HepG2 (cell line): Measurements from ENCODE around the gene PRM3. TPM values are rescaled to one million over a fixed set of nuclear protein-coding genes. Genes with fewer than 3 reads are reported as not detected.

ENCODE experiments used
- ATAC-seq: fragments of 200-7000 bp; cut with Tn5 transposase; 3 replicates; pipeline ENCODE4 v1.9.1; 2020; ENCODE audit warnings: mild to moderate bottlenecking, moderate library complexity
- Bru-seq: library from RNA; stranded (reverse); fragments of 400-500 nt; gene quantifications from one replicate; lab custom pipeline; 2021; lab: Mats Ljungman, UMichigan
- BruChase-seq, 2 experiments: library from RNA; stranded (reverse); fragments of 400-500 nt; gene quantifications; one replicate each; lab custom pipeline; 2021; lab: Mats Ljungman, UMichigan
- BruUV-seq: library from RNA; stranded (reverse); fragments of 400-500 nt; replicated peaks from 2 replicates; lab custom pipeline; 2021; lab: Mats Ljungman, UMichigan
- CTCF ChIA-PET: fragments of 300-600 bp; formaldehyde crosslinking; extraction: SDS; loops from one replicate; lab custom pipeline; 2021; ENCODE audit warnings: low total read pairs, inconsistent platforms, low intra/inter-chr PET ratio; lab: Yijun Ruan, JAX
- POLR2A ChIA-PET: fragments of 350-600 bp; sonication (Branson Sonifier 250); formaldehyde crosslinking; loops from one replicate; lab custom pipeline; 2020; ENCODE audit warnings: antibody characterized with exemption, inconsistent platforms; lab: Yijun Ruan, JAX
- DNase-seq: peaks from one replicate; pipeline ENCODE4 v3.0.0-alpha.2; 2015; ENCODE audit warnings: low spot score
- FAIRE-seq: peaks from 3 replicates; lab custom pipeline; 2011; peaks lifted over from hg19 to GRCh38; lab: Jason Lieb, UNC
- H2AFZ ChIP-seq: one replicate; pipeline ENCODE4 v1.6.1; 2011; ENCODE audit warnings: low read length, inconsistent platforms
- H3K27ac ChIP-seq: fragments of 300-600 bp; 3 replicates; pipeline ENCODE4 v1.8.0; 2011; ENCODE audit warnings: mixed run types, mild to moderate bottlenecking, mixed read lengths, low read length, inconsistent platforms; ENCODE audit not compliant: insufficient read depth; ENCODE audit errors: extremely low read length
- H3K27me3 ChIP-seq, 2 experiments: fragments of 200-600 bp in 1 of 2; 2 replicates in 1 of 2; 3 replicates in 1 of 2; pipeline versions ENCODE4 v1.6.0 to v1.8.0; 2011; ENCODE audit warnings: low read length in 2 of 2, mild to moderate bottlenecking in 2 of 2, moderate library complexity in 2 of 2, inconsistent platforms in 1 of 2; ENCODE audit not compliant: insufficient read depth in 2 of 2, control insufficient read depth in 1 of 2
- H3K36me3 ChIP-seq, 2 experiments: fragments of 200-600 bp in 1 of 2; replicated peaks in 1 of 2; 2 replicates in 1 of 2; 3 replicates in 1 of 2; pipeline versions ENCODE4 v1.5.1 to v1.8.0; 2011; ENCODE audit warnings: low read length in 2 of 2, inconsistent platforms in 1 of 2; ENCODE audit not compliant: insufficient read depth in 2 of 2, control insufficient read depth in 1 of 2
- H3K4me1 ChIP-seq: 2 replicates; pipeline ENCODE4 v1.5.1; 2012; ENCODE audit warnings: low read length, inconsistent platforms; ENCODE audit not compliant: insufficient read depth
- H3K4me2 ChIP-seq: 2 replicates; pipeline ENCODE4 v1.6.0; 2011; ENCODE audit warnings: low read depth, low read length, inconsistent platforms
- H3K4me3 ChIP-seq, 3 experiments: fragments of 200-600 bp in 1 of 3; sonication (generic), shearing (Covaris generic) in 1 of 3; replicated peaks in 1 of 3; 2 replicates each; pipeline ENCODE4 v1.5.1; 2011 to 2016; ENCODE audit warnings: low read length in 3 of 3, inconsistent platforms in 2 of 3, low read depth in 2 of 3, mild to moderate bottlenecking in 2 of 3, control low read depth in 1 of 3, mixed read lengths in 1 of 3; ENCODE audit not compliant: insufficient read depth in 1 of 3
- H3K79me2 ChIP-seq: one replicate; pipeline ENCODE4 v1.6.1; 2011; ENCODE audit warnings: low read length, inconsistent platforms; ENCODE audit not compliant: insufficient read depth
- H3K9ac ChIP-seq: 2 replicates; pipeline ENCODE4 v1.6.0; 2011; ENCODE audit warnings: mild to moderate bottlenecking, low read depth, low read length, inconsistent platforms; ENCODE audit not compliant: insufficient read depth
- H3K9me3 ChIP-seq: 2 replicates; pipeline ENCODE4 v1.5.1; 2012; ENCODE audit warnings: mild to moderate bottlenecking, low read length
- H4K20me1 ChIP-seq: 2 replicates; pipeline ENCODE4 v1.6.0; 2011; ENCODE audit warnings: inconsistent platforms, mild to moderate bottlenecking, low read length, moderate library complexity; ENCODE audit not compliant: insufficient read depth
- AKAP8 ChIP-seq: sonication (generic); formaldehyde crosslinking; IDR thresholded peaks from 2 replicates; pipeline ENCODE4 v1.5.1; 2020; ENCODE audit warnings: mild to moderate bottlenecking, missing genetic modification reagents
- ARHGAP35 ChIP-seq: sonication (generic); formaldehyde crosslinking; IDR thresholded peaks from 2 replicates; pipeline ENCODE4 v1.9.0; 2022; ENCODE audit warnings: mild to moderate bottlenecking, inconsistent platforms, moderate library complexity, missing genetic modification reagents, borderline replicate concordance
- ARID2 ChIP-seq: sonication (generic); formaldehyde crosslinking; IDR thresholded peaks from 2 replicates; pipeline ENCODE4 v1.8.1; 2022; ENCODE audit warnings: mild to moderate bottlenecking, missing genetic modification reagents, borderline replicate concordance
- HDAC2 ChIP-seq: sonication (generic); formaldehyde crosslinking; IDR thresholded peaks from 2 replicates; pipeline ENCODE4 v1.4.0; 2020; ENCODE audit warnings: missing genetic modification reagents
- KAT8 ChIP-seq: IDR thresholded peaks from 2 replicates; pipeline ENCODE4 v1.6.1; 2016; ENCODE audit warnings: missing genetic modification reagents, missing compliant biosample characterization
- TEAD3 ChIP-seq: optimal IDR thresholded peaks from 2 replicates; pipeline ENCODE3; 2016; ENCODE audit warnings: borderline replicate concordance
- ZFP62 ChIP-seq: sonication (generic); formaldehyde crosslinking; IDR thresholded peaks from 2 replicates; pipeline ENCODE4 v1.4.0; 2020; ENCODE audit warnings: missing genetic modification reagents
- WGBS: methylation state at CpG from one replicate; pipeline ENCODE4 v1.1.6; 2017; ENCODE audit warnings: low lambda C conversion rate; 5-methylcytosine and 5-hydroxymethylcytosine counted together
- in situ Hi-C: cut with HindIII; loops from 2 replicates; pipeline ENCODE4 v1.10.0; 2017; ENCODE audit warnings: low pct_unique_long_range_greater_than_20kb; ENCODE audit not compliant: extremely low pct_ligation_motif_present
- intact Hi-C: fragments of 100-400 bp; cut with micrococcal nuclease; formaldehyde crosslinking; loops from one replicate; pipeline ENCODE4 v1.10.0; 2022; ENCODE audit not compliant: unreplicated experiment
- long read RNA-seq, 2 experiments: library from RNA in 1 of 2; library from polyadenylated mRNA in 1 of 2; stranded (forward) in 1 of 2; unstranded in 1 of 2; transcript quantifications; one replicate each; pipeline ENCODE4 v2.0.0, GENCODE V29; 2019 to 2022
- polyA minus RNA-seq, 3 experiments: library from RNA; depleted of rRNA, polyadenylated mRNA; stranded (reverse); fragments of >200 nt; gene quantifications; 2 replicates each; pipeline ENCODE4 v1.2.3, GENCODE V29; 2011; ENCODE audit warnings: low replicate concordance in 1 of 3
- polyA plus RNA-seq, 8 experiments: library from polyadenylated mRNA; depleted of rRNA in 3 of 8; stranded (reverse) in 7 of 8; unstranded in 1 of 8; fragments of >200 nt; fragmentation: Illumina TruSeq in 4 of 8; extraction: Trizol in 4 of 8; gene quantifications; 2 replicates each; pipeline versions ENCODE4 v1.2.1 to v1.2.3, GENCODE V29; 2011 to 2016; ENCODE audit warnings: low read depth in 4 of 8, missing spikeins in 1 of 8, mixed read lengths in 1 of 8; ENCODE audit not compliant: insufficient read depth in 1 of 8
- total RNA-seq, 5 experiments: library from RNA; depleted of rRNA; stranded (reverse); fragments of >200 nt; fragmentation: Illumina TruSeq; extraction: Trizol; gene quantifications; 2 replicates each; pipeline ENCODE4 v1.2.3, GENCODE V29; 2016; ENCODE audit warnings: low read depth in 1 of 5
- TF ChIP-seq, protein P1 (sequence below): sonication (generic); formaldehyde crosslinking; IDR thresholded peaks from 2 replicates; pipeline ENCODE4 v1.5.0; 2020; ENCODE audit warnings: missing genetic modification reagents, mild to moderate bottlenecking, borderline replicate concordance
- TF ChIP-seq, protein P2 (sequence below): sonication (generic); formaldehyde crosslinking; IDR thresholded peaks from 2 replicates; pipeline ENCODE4 v1.9.0; 2022; ENCODE audit warnings: missing genetic modification reagents, mild to moderate bottlenecking, borderline replicate concordance
- TF ChIP-seq, protein P3 (sequence below): sonication (generic); formaldehyde crosslinking; conservative IDR thresholded peaks from 2 replicates; pipeline ENCODE4 v1.4.0; 2020; ENCODE audit warnings: missing genetic modification reagents
- TF ChIP-seq, protein P4 (sequence below): sonication (generic); formaldehyde crosslinking; IDR thresholded peaks from 2 replicates; pipeline ENCODE4 v1.5.1; 2020; ENCODE audit warnings: missing genetic modification reagents, mild to moderate bottlenecking, borderline replicate concordance

Gene PRM3, protein sequence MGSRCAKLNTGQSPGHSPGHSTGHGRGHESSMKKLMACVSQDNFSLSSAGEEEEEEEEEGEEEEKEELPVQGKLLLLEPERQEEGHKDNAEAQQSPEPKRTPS
- total RNA-seq (2016; rRNA removed; fragmentation: Illumina TruSeq; extraction: Trizol) (not detected in 2 replicates), polyA plus RNA-seq (2011; rRNA removed) (not detected in 2 replicates), polyA minus RNA-seq (2011; rRNA and poly(A)+ RNA removed; ENCODE audit: low replicate concordance) (not detected in 2 replicates), Bru-seq, nascent RNA (not detected), BruChase-seq, experiment 1, labeled RNA remaining after a 6-hour chase (not detected), BruChase-seq, experiment 2, labeled RNA remaining after a 2-hour chase (not detected)
- not detected in 2 replicates for total RNA-seq (2016; cell fraction: cytosol; rRNA removed; fragmentation: Illumina TruSeq; extraction: Trizol; ENCODE audit: low read depth)
- not detected in 2 replicates for total RNA-seq (2016; cell fraction: insoluble cytoplasmic fraction; rRNA removed; fragmentation: Illumina TruSeq; extraction: Trizol)
- total RNA-seq (2016; cell fraction: membrane; rRNA removed; fragmentation: Illumina TruSeq; extraction: Trizol) = not detected in 2 replicates
- not detected in 2 replicates for total RNA-seq (2016; cell fraction: nucleus; rRNA removed; fragmentation: Illumina TruSeq; extraction: Trizol)
- polyA plus RNA-seq (2011; cell fraction: cytosol; rRNA removed) = not detected in 2 replicates
- not detected in 2 replicates for polyA plus RNA-seq (2011; cell fraction: nucleus; rRNA removed)
- polyA plus RNA-seq (2012) = not detected in 2 replicates
- not detected in 2 replicates for polyA plus RNA-seq (2016; cell fraction: cytosol; fragmentation: Illumina TruSeq; extraction: Trizol; ENCODE audit: low read depth)
- polyA plus RNA-seq (2016; cell fraction: insoluble cytoplasmic fraction; fragmentation: Illumina TruSeq; extraction: Trizol; ENCODE audit: low read depth) = not detected in 2 replicates
- not detected in 2 replicates for polyA plus RNA-seq (2016; cell fraction: membrane; fragmentation: Illumina TruSeq; extraction: Trizol; ENCODE audit: low read depth)
- not detected in 2 replicates for polyA plus RNA-seq (2016; cell fraction: nucleus; fragmentation: Illumina TruSeq; extraction: Trizol; ENCODE audit: insufficient read depth, low read depth)
- not detected in 2 replicates for polyA minus RNA-seq (2011; cell fraction: cytosol; rRNA and poly(A)+ RNA removed)
- 2.8 TPM in 1 of 2 replicates, not detected in the other for polyA minus RNA-seq (2011; cell fraction: nucleus; rRNA and poly(A)+ RNA removed)
- long read RNA-seq, experiment 1 = 0 reads
- long read RNA-seq, experiment 2 = 0 reads

DNA sequence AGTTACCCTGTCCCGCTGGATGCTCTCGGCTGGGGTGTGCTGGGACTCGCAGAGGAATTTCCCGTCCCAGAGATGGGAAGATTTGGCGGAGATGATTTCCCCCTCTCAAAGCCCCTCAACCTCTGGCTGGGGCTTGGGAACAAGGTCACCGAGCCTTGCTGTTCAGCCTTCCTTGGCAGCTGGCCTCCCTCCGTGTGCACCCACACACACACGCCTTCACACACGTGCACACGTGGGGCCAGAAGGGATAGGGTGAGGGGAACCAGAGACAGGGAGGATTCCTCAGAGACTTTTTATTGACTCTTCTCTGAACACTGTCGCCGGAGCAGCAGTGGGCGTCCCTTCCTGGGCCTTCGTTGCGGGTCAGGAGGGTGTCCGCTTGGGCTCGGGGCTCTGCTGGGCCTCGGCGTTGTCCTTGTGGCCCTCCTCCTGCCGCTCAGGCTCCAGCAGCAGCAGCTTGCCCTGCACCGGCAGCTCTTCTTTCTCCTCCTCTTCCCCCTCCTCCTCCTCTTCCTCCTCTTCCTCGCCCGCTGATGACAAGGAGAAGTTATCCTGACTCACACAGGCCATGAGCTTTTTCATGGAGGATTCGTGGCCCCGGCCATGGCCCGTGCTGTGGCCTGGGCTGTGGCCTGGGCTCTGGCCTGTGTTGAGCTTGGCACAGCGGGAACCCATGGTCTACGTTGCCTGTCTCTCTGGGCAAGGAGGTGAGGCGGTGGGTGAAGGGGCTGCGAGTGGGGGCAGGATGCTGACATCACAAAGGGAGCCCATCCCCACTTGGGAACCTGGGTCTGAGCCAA lies at the start of gene PRM3:
Gene PRM3 (minus strand): TSS at position 709 of the 800 bp plus-strand sequence. CDS start 34 bp downstream, at position 675.
- Histone ChIP-seq H3K27ac (peak within 1 kb of the TSS; percentile 81), H3K4me2 (peak within 1 kb of the TSS; percentile 38), H4K20me1 (no peaks in the 10 kb centered on the region), H3K79me2 (no peaks in the 10 kb centered on the region), H3K4me3 (no peak within 1 kb of the TSS), H3K9me3 (no peaks in the 10 kb centered on the region), H3K9ac (peak within 1 kb of the TSS; percentile 50), H3K27me3 (no peaks in the 10 kb centered on the region), H3K36me3 (no peaks in the 10 kb centered on the region), H3K4me1 (peaks cover 91% of the 10 kb centered on the region), H2AFZ (peak within 1 kb of the TSS; percentile 73)
- ChIA-PET POLR2A (interaction anchor here (0.9 to 14.0 kb wide), 10 partner anchors 11 to 98 kb away, joined by 3 to 351 read pairs (median 12); partner anchors contain the start of gene SOCS1), CTCF (no interaction called here)
- peak; percentile 21 for ATAC-seq
- 93% methylated on average over 30 of the region's 30 CpGs for WGBS
- BruUV-seq = no TSS peak
- DNase-seq = no peak
- in situ Hi-C loops (no loop called here), intact Hi-C loops (no loop called here)
- no peak for FAIRE-seq
- TF ChIP-seq ARHGAP35 (CRISPR knock-in tag) (0 out of 2 replicates have a peak, but pooled peaks have one; percentile 21), KAT8 (CRISPR knock-in tag) (no peak), HDAC2 (CRISPR knock-in tag) (no peak), ZFP62 (CRISPR knock-in tag) (no peak), AKAP8 (CRISPR knock-in tag) (no peak), TEAD3 (CRISPR knock-in tag) (no peak), ARID2 (CRISPR knock-in tag) (no peak)
- TF ChIP-seq, protein P1, sequence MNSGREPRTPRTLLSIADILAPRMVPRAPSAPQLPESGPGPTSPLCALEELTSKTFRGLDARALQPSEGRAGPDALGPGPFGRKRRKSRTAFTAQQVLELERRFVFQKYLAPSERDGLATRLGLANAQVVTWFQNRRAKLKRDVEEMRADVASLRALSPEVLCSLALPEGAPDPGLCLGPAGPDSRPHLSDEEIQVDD (CRISPR knock-in tag) = no peak; the same call in 1 of the 2 replicates
- TF ChIP-seq, protein P2, sequence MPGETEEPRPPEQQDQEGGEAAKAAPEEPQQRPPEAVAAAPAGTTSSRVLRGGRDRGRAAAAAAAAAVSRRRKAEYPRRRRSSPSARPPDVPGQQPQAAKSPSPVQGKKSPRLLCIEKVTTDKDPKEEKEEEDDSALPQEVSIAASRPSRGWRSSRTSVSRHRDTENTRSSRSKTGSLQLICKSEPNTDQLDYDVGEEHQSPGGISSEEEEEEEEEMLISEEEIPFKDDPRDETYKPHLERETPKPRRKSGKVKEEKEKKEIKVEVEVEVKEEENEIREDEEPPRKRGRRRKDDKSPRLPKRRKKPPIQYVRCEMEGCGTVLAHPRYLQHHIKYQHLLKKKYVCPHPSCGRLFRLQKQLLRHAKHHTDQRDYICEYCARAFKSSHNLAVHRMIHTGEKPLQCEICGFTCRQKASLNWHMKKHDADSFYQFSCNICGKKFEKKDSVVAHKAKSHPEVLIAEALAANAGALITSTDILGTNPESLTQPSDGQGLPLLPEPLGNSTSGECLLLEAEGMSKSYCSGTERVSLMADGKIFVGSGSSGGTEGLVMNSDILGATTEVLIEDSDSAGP (CRISPR knock-in tag) = peak; percentile 72; the same call in 1 of the 2 replicates
- TF ChIP-seq, protein P3, sequence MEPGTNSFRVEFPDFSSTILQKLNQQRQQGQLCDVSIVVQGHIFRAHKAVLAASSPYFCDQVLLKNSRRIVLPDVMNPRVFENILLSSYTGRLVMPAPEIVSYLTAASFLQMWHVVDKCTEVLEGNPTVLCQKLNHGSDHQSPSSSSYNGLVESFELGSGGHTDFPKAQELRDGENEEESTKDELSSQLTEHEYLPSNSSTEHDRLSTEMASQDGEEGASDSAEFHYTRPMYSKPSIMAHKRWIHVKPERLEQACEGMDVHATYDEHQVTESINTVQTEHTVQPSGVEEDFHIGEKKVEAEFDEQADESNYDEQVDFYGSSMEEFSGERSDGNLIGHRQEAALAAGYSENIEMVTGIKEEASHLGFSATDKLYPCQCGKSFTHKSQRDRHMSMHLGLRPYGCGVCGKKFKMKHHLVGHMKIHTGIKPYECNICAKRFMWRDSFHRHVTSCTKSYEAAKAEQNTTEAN (CRISPR knock-in tag) = no peak
- TF ChIP-seq, protein P4, sequence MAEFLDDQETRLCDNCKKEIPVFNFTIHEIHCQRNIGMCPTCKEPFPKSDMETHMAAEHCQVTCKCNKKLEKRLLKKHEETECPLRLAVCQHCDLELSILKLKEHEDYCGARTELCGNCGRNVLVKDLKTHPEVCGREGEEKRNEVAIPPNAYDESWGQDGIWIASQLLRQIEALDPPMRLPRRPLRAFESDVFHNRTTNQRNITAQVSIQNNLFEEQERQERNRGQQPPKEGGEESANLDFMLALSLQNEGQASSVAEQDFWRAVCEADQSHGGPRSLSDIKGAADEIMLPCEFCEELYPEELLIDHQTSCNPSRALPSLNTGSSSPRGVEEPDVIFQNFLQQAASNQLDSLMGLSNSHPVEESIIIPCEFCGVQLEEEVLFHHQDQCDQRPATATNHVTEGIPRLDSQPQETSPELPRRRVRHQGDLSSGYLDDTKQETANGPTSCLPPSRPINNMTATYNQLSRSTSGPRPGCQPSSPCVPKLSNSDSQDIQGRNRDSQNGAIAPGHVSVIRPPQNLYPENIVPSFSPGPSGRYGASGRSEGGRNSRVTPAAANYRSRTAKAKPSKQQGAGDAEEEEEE (CRISPR knock-in tag) = no peak
